GM12872 (cell line): ENCODE results near the gene PDK1.

Experiments used
- CTCF ChIP-seq: IDR thresholded peaks from 3 replicates; pipeline ENCODE4 v1.5.1; 2011; ENCODE audit warnings: low read depth, mild to moderate bottlenecking, low read length, moderate library complexity; ENCODE audit not compliant: insufficient read depth

Gene PDK1

GRCh38 chr2:172612051-172612450 is 56.2 kb downstream of the PDK1 start:
- TF ChIP-seq CTCF = no peak

GRCh38 chr2:172613040-172613439 is 57.1 kb downstream of the PDK1 start:
- no peak for TF ChIP-seq CTCF

GRCh38 chr2:172613615-172614231 is 57.8 kb downstream of the PDK1 start:
- no peak for TF ChIP-seq CTCF

GRCh38 chr2:172614932-172615331 is 59.0 kb downstream of the PDK1 start:
- no peak for TF ChIP-seq CTCF

GRCh38 chr2:172615727-172616261 is 59.9 kb downstream of the PDK1 start:
- TF ChIP-seq CTCF = no peak

GRCh38 chr2:172617115-172617514 is 61.2 kb downstream of the PDK1 start:
- TF ChIP-seq CTCF = no peak

GRCh38 chr2:172623249-172623965 is 67.5 kb downstream of the PDK1 start:
- TF ChIP-seq CTCF = no peak
